Stimulated activated CD8-positive, alpha-beta memory T cell treated with anti-CD3 and anti-CD28 coated beads, Interleukin-12 subunit alpha, Interleukin-12 subunit beta, amount 100 ng/mL, for 24 hours (primary cell): ENCODE data around the gene CCN2.
"Not testable (repeated sequence)": the region's sequence is repeated elsewhere in the genome, so short reads cannot be mapped to it uniquely, and the experiment has no call there.

Experiments used
- DNase-seq: peaks from one replicate; pipeline ENCODE4 v3.0.0-alpha.2; 2020; ENCODE audit errors: extremely low read depth

CCN2 gene

DNA sequence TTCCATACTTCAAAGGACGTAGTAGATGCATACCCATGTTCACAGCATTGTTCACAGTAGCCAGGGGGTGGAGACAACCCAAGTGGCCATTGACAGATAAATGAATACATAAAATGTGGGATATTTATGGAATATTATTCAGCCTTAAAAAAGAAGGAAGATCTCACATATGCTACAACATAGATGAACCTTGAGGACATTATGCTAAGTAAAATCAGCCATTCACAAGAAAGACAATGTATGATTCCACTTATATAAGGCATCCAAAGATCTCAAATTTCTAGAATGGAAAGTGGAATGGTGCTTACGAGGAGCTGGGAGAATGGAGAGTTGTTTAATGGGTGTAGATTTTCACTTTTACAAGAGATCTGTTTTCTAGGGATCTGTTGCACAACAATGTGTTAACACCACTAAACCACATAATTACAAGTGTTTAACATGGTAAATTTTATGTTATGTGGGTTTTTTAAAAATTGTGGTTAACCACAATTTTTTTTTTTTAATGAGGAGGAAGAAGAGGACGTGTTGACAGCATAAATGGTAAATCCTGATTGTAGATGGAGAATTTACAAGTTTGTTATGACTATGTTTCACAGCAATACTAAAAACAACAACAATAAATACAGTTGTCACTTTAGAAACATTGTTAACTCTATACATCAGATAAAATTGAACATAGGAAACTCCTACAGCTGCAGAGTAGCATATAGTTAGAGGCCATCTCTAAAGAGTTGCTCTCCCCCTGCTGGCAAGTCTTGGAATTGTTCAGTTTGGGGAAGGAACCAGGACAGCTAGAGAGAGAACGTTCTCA is 41.6 kb downstream of the CCN2 start:
- DNase-seq: peak; percentile 10

DNA sequence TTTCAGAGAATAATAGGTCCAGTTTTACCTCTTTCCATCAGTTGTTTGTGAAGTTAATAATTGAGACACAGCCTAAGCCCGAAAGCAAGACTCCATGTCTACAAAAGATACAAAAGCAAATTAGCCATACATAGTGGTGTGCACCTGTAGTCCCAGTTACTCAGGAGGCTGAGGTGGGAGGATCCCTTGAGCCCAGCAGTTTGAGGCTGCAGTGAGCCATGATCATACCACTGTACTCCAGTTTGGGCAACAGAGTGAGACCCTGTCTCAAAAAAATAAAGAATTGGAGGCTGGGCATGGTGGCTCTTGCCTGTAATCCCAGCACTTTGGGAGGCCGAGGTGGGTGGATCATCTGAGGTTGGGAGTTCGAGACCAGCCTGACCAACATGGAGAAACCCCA is 42.4 kb downstream of the CCN2 start:
- not testable (repeated sequence) for DNase-seq

DNA sequence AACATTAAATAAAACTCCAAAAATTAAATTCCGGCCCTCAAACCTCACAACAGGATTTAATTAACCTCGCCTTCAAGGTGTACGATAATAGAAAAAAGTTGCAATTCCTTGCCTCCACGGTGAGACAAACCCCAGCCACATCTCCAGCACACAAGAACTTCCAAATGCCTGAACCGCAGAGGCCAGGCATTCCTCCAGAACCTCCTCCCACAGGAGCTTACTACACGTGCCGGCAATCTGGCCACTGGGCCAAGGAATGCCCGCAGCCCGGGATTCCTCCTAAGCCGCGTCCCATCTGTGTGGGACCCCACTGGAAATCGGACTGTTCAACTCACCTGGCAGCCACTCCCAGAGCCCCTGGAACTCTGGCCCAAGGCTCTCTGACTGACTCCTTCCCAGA is 47.4 kb downstream of the CCN2 start:
- not testable (repeated sequence) for DNase-seq

DNA sequence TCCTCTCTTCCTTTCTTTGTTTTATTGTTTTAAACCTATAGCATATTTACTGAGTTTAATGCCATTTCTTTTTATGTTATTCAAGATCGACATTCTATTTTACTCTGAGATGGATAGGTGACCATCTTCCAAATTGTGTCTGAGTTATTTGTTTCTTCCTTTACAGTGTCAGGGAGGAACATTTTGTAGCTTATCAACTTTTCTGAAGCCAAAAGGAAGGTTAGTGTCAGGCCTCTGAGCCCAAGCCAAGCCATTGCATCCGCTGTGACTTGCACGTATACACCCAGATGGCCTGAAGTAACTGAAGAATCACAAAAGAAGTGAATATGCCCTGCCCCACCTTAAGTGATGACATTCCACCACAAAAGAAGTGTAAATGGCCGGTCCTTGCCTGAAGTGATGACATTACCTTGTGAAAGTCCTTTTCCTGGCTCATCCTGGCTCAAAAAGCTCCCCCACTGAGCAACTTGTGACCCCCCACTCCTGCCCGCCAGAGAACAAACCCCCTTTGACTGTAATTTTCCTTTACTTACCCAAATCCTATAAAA is 49.8 kb downstream of the CCN2 start:
- DNase-seq: not testable (repeated sequence)

DNA sequence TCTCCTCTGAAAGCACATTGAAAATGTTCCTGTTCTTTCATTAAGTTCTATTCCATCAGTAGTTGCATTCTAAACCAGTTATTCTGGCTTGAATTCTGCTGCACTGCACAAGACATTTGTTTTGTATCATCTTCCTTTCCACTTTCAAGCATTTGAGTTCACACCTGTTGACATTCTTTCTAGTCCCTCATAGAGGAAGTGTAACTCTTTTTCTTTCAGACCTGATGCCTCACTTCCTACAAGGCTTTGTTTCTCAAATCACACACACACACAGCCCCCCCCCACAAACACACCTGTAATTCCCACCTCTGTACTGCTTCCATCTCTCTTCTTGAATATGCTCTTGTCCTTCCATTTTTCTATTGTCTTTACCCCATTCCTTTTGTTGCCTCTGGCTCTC is 50.9 kb downstream of the CCN2 start:
- no peak for DNase-seq

DNA sequence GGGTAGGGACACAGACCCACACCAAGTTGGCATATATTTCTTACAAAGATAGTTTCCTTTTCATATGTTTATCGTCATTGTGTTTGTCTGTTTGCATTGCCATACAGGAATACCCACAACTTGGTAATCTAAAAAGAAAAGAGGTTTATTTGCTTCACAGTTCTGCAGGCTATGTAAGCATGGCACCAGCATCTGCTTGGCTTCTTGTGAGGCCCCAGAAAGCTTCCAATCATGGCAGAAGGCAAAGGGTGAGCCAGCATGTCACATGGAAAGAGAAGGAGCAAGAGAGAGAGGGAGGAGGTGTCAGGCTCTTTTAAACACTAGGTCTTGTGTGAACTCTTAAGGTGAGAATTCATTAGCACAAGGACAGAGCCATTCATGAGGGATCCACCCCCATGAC is 52.5 kb downstream of the CCN2 start:
- DNase-seq: no peak
